K562 (cell line): ENCODE measurements around the gene CENPV. TPM values are rescaled to one million over a fixed set of nuclear protein-coding genes. Genes with fewer than 3 reads are reported as not detected.

Experiments used
- BRCA1 ChIP-seq, 2 experiments: fragments of 450-650 bp in 1 of 2; sonication (generic) in 1 of 2; formaldehyde crosslinking in 1 of 2; IDR thresholded peaks; 2 replicates each; pipeline versions ENCODE4 v1.5.0 to v1.6.1; 2017 to 2020; ENCODE audit warnings: mild to moderate bottlenecking in 1 of 2, missing genetic modification reagents in 1 of 2
- GATAD2B ChIP-seq: fragments of 450-650 bp; IDR thresholded peaks from 2 replicates; pipeline ENCODE4 v1.6.1; 2017; ENCODE audit warnings: mild to moderate bottlenecking, borderline replicate concordance
- HDGF ChIP-seq: fragments of 450-650 bp; IDR thresholded peaks from 2 replicates; pipeline ENCODE4 v1.6.1; 2016
- HNRNPH1 ChIP-seq: fragments of 200-400 bp; formaldehyde crosslinking; optimal IDR thresholded peaks from 2 replicates; pipeline ENCODE3; 2017; ENCODE audit warnings: low read depth, mild to moderate bottlenecking, low read length, moderate library complexity
- ILK ChIP-seq: fragments of 450-650 bp; IDR thresholded peaks from 2 replicates; pipeline ENCODE4 v1.6.1; 2016; ENCODE audit warnings: missing genetic modification characterization, low read depth, mild to moderate bottlenecking, missing compliant biosample characterization, moderate library complexity, borderline replicate concordance
- NFYB ChIP-seq: IDR thresholded peaks from 2 replicates; pipeline ENCODE4 v1.6.1; 2011; ENCODE audit warnings: mild to moderate bottlenecking, moderate library complexity; ENCODE audit not compliant: insufficient read length; ENCODE audit errors: extremely low read depth
- NR2C1 ChIP-seq, 2 experiments: fragments of 450-650 bp; IDR thresholded peaks; 2 replicates each; pipeline ENCODE4 v1.6.1; 2017; ENCODE audit warnings: mild to moderate bottlenecking in 2 of 2, antibody characterized with exemption in 1 of 2, inconsistent platforms in 1 of 2, missing compliant biosample characterization in 1 of 2, missing genetic modification characterization in 1 of 2
- PHTF2 ChIP-seq: fragments of 250-450 bp; sonication (Bioruptor Pico); IDR thresholded peaks from 2 replicates; pipeline ENCODE4 v1.5.0; 2021; ENCODE audit warnings: mild to moderate bottlenecking
- RAD21 ChIP-seq, 2 experiments: fragments of 250-450 bp in 1 of 2; fragments of 450-650 bp in 1 of 2; sonication (Bioruptor Pico) in 1 of 2; formaldehyde crosslinking in 1 of 2; IDR thresholded peaks in 1 of 2; conservative IDR thresholded peaks in 1 of 2; 2 replicates each; pipeline versions ENCODE4 v1.4.0 to v1.8.0; 2020 to 2022; ENCODE audit warnings: mild to moderate bottlenecking in 2 of 2, moderate library complexity in 1 of 2
- RNF2 ChIP-seq: sonication (generic); IDR thresholded peaks from 2 replicates; pipeline ENCODE4 v1.6.1; 2016
- TAF15 ChIP-seq: fragments of 200-400 bp; formaldehyde crosslinking; IDR thresholded peaks from 2 replicates; pipeline ENCODE4 v1.6.1; 2017; ENCODE audit warnings: mild to moderate bottlenecking, low read depth, low read length, moderate library complexity
- TEAD4 ChIP-seq, 2 experiments: sonication (generic) in 1 of 2; formaldehyde crosslinking in 1 of 2; IDR thresholded peaks; 2 replicates each; pipeline versions ENCODE4 v1.6.1 to v1.8.0; 2012 to 2022; ENCODE audit warnings: borderline replicate concordance in 1 of 2, inconsistent platforms in 1 of 2, low read length in 1 of 2, mild to moderate bottlenecking in 1 of 2, missing genetic modification reagents in 1 of 2
- XRCC3 ChIP-seq: fragments of 450-650 bp; IDR thresholded peaks from 2 replicates; pipeline ENCODE4 v1.6.1; 2017; ENCODE audit warnings: mild to moderate bottlenecking, moderate library complexity
- ZNF140 ChIP-seq: fragments of 250-450 bp; sonication (Bioruptor Pico); IDR thresholded peaks from 2 replicates; pipeline ENCODE4 v1.8.0; 2021; ENCODE audit warnings: moderate library complexity, mild to moderate bottlenecking, inconsistent platforms
- ZNF175 ChIP-seq: fragments of 200-800 bp; sonication (Bioruptor generic); IDR thresholded peaks from 2 replicates; pipeline ENCODE4 v1.6.1; 2016; ENCODE audit warnings: low read depth, mild to moderate bottlenecking, missing genetic modification characterization, missing compliant biosample characterization
- ZNF76 ChIP-seq: fragments of 250-450 bp; sonication (Bioruptor Pico); IDR thresholded peaks from 2 replicates; pipeline ENCODE4 v1.4.0; 2020; ENCODE audit warnings: mild to moderate bottlenecking, moderate library complexity, borderline replicate concordance
- ZNF830 ChIP-seq: fragments of 250-450 bp; sonication (Bioruptor Pico); IDR thresholded peaks from 2 replicates; pipeline ENCODE4 v1.5.0; 2021; ENCODE audit warnings: mild to moderate bottlenecking
- polyA plus RNA-seq, 8 experiments: library from polyadenylated mRNA; depleted of rRNA in 4 of 8; stranded (reverse) in 5 of 8; unstranded in 3 of 8; fragments of >200 nt; fragmentation: Nextera tagmentation in 2 of 8; fragmentation: Illumina TruSeq in 1 of 8; extraction: Ambion mirVana in 2 of 8; extraction: Trizol in 1 of 8; gene quantifications; 2 replicates each; pipeline versions ENCODE4 v1.2.1 to v1.2.3, GENCODE V29; 2011 to 2014; ENCODE audit warnings: inconsistent platforms in 1 of 8, missing spikeins in 1 of 8
- total RNA-seq, 7 experiments: library from RNA; depleted of rRNA in 6 of 7; stranded (reverse); fragments of >200 nt in 6 of 7; fragmentation: Illumina TruSeq in 2 of 7; extraction: Trizol in 2 of 7; gene quantifications; 2 replicates each; pipeline versions ENCODE4 v1.2.1 to v1.2.3, GENCODE V29; 2011 to 2021; ENCODE audit warnings: low replicate concordance in 1 of 7
- TF ChIP-seq, protein P1 (sequence below): fragments of 450-650 bp; IDR thresholded peaks from 2 replicates; pipeline ENCODE4 v1.6.1; 2018; ENCODE audit warnings: mild to moderate bottlenecking, low read depth; ENCODE audit not compliant: partially characterized antibody
- TF ChIP-seq, protein P2 (sequence below): fragments of 250-450 bp; sonication (Bioruptor Pico); IDR thresholded peaks from 2 replicates; pipeline ENCODE4 v1.5.0; 2020; ENCODE audit warnings: mild to moderate bottlenecking

The CENPV gene
- total and polyA plus RNA-seq, 9 of the 15 experiments (the other 6 are each of a cell fraction or from before 2014, with no cell fraction given), result 17.8 to 131 (median 89.3) TPM

- TF ChIP-seq XRCC3 (no peak), GATAD2B (no peak), HDGF (no peak), ZNF140 (no peak), ZNF830 (CRISPR knock-in tag) (no peak), NFYB (no peak), NR2C1 (IDR thresholded peaks at IDR 0.05) (no peak), NR2C1 (tag; IDR thresholded peaks at IDR 0.05) (no peak), ZNF175 (CRISPR knock-in tag) (no peak), RNF2 (peak; percentile 67; the same call in 1 of the 2 replicates), RAD21 (CRISPR knock-in tag; conservative IDR thresholded peaks at IDR 0.05 in 1 of 2, IDR thresholded peaks at IDR 0.05 in 1 of 2) (no peak), ZNF76 (no peak), BRCA1 (IDR thresholded peaks at IDR 0.05) (no peak), BRCA1 (CRISPR knock-in tag; IDR thresholded peaks at IDR 0.05) (no peak), TAF15 (no peak), PHTF2 (no peak), TEAD4 (IDR thresholded peaks at IDR 0.05; ENCODE audit: low read length) (peak; percentile 93), TEAD4 (CRISPR knock-in tag; IDR thresholded peaks at IDR 0.05; ENCODE audit: borderline replicate concordance) (no peak), HNRNPH1 (no peak), ILK (no peak)
- TF ChIP-seq, protein P1, sequence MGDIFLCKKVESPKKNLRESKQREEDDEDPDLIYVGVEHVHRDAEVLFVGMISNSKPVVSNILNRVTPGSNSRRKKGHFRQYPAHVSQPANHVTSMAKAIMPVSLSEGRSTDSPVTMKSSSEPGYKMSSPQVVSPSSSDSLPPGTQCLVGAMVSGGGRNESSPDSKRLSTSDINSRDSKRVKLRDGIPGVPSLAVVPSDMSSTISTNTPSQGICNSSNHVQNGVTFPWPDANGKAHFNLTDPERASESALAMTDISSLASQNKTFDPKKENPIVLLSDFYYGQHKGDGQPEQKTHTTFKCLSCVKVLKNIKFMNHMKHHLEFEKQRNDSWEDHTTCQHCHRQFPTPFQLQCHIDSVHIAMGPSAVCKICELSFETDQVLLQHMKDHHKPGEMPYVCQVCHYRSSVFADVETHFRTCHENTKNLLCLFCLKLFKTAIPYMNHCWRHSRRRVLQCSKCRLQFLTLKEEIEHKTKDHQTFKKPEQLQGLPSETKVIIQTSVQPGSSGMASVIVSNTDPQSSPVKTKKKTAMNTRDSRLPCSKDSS, result no peak
- TF ChIP-seq, protein P2, sequence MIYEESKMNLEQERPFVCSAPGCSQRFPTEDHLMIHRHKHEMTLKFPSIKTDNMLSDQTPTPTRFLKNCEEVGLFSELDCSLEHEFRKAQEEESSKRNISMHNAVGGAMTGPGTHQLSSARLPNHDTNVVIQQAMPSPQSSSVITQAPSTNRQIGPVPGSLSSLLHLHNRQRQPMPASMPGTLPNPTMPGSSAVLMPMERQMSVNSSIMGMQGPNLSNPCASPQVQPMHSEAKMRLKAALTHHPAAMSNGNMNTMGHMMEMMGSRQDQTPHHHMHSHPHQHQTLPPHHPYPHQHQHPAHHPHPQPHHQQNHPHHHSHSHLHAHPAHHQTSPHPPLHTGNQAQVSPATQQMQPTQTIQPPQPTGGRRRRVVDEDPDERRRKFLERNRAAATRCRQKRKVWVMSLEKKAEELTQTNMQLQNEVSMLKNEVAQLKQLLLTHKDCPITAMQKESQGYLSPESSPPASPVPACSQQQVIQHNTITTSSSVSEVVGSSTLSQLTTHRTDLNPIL (CRISPR knock-in tag), result no peak
Measured at GRCh38 chr17:16398270-16399267, 45.3 kb upstream of the CENPV start (continued).
